C4-2B (cell line): ENCODE measurements around the gene METTL13.

Experiments
- H3K27ac ChIP-seq: fragments of 450-650 bp; 2 replicates; pipeline ENCODE4 v1.5.1; 2017
- CTCF ChIP-seq: fragments of 450-650 bp; conservative IDR thresholded peaks from 2 replicates; pipeline ENCODE4 v1.5.1; 2017; ENCODE audit warnings: mild to moderate bottlenecking
- ZFX ChIP-seq: fragments of 450-650 bp; IDR thresholded peaks from 2 replicates; pipeline ENCODE4 v1.6.1; 2017

The METTL13 gene

GRCh38 chr1:171781176-171781875 lies at the start of gene METTL13:
METTL13 (plus strand) TSS chr1:171781660; CDS start chr1:171781968, 308 bp downstream.
- H3K27ac ChIP-seq: peak within 1 kb of the TSS; percentile 88
- no peak for TF ChIP-seq ZFX
- TF ChIP-seq CTCF: no peak

- no peak overlapping the region for H3K27ac ChIP-seq
- no peak for TF ChIP-seq CTCF
- TF ChIP-seq ZFX: no peak
Measured at GRCh38 chr1:171736196-171736595, 45.3 kb upstream of the METTL13 start.

GRCh38 chr1:171738911-171739310 lies 42.5 kb upstream of the METTL13 start:
- H3K27ac ChIP-seq: no peak overlapping the region
- TF ChIP-seq CTCF (no peak), ZFX (no peak)

GRCh38 chr1:171739656-171740055 lies 41.8 kb upstream of the METTL13 start:
- no peak overlapping the region for H3K27ac ChIP-seq
- no peak for TF ChIP-seq ZFX
- TF ChIP-seq CTCF: no peak

- no peak overlapping the region for H3K27ac ChIP-seq
- TF ChIP-seq CTCF: no peak
- TF ChIP-seq ZFX: no peak
Measured at GRCh38 chr1:171740356-171740863, 41.0 kb upstream of the METTL13 start.

- TF ChIP-seq ZFX (no peak), CTCF (peak; percentile 33)
- peak overlapping the region; percentile 86 for H3K27ac ChIP-seq
Measured at GRCh38 chr1:171740987-171741871, 40.2 kb upstream of the METTL13 start.
